Cardiac fibroblast (primary cell): Measurements from ENCODE around the gene GRM7.

Experiments used
- DNase-seq, 2 donors: peaks; one replicate each; pipeline versions ENCODE4 v3.0.0 to v3.0.0-alpha.2; 2010; ENCODE audit warnings: low read depth in 2 of 2
- H3K4me3 ChIP-seq, 2 donors: replicated peaks in 1 of 2; 1 replicate in 1 of 2; 2 replicates in 1 of 2; pipeline ENCODE4 v1.5.1; 2011; ENCODE audit warnings: low read depth in 2 of 2, low read length in 2 of 2, mild to moderate bottlenecking in 2 of 2, moderate library complexity in 1 of 2
- TF ChIP-seq, protein P1 (sequence below): IDR thresholded peaks from one replicate; pipeline ENCODE4 v1.5.1; 2011; ENCODE audit warnings: low read depth, mild to moderate bottlenecking, low read length, inconsistent platforms

GRM7 gene

DNA sequence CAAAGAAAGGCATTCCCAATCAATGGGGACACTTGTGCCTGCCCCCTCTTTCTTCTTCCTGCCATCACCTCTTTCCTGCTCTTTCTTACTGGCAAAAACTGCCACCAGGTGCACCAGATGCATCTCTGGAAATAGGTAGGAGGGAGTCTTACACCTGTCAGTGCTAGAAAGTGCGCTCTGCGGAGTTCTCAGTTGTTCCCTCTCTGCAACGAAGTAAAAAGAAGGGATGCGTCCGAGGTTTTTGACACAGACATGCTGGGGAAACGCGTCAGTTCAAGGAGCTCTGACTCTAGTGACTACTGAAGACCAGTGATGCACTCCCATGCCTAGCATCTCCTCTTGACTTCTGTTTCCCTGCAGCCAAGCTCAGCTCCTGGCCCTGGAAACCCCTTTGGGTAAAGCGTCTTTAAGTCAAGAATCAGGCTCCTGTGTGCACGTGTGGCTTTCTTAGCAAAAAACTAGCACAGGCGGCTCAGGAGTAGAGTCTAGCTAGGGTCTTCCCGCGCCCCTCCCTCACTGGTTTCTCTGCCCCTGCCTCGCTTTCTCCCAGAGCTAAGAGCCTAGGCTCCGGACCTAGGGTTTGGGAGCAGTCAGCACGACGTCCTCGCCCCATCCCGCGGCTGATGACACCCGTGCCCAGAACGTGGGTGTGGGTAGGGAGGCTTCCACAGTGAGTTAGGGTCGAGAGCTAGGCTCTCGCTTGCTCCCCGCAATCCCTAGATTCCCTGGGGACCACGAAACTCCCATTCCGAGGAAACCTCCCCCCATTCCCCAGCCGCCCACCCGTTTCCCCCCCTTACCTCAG lies 564 bp upstream of the GRM7 start:
- DNase-seq: no peak
- TF ChIP-seq, protein P1, sequence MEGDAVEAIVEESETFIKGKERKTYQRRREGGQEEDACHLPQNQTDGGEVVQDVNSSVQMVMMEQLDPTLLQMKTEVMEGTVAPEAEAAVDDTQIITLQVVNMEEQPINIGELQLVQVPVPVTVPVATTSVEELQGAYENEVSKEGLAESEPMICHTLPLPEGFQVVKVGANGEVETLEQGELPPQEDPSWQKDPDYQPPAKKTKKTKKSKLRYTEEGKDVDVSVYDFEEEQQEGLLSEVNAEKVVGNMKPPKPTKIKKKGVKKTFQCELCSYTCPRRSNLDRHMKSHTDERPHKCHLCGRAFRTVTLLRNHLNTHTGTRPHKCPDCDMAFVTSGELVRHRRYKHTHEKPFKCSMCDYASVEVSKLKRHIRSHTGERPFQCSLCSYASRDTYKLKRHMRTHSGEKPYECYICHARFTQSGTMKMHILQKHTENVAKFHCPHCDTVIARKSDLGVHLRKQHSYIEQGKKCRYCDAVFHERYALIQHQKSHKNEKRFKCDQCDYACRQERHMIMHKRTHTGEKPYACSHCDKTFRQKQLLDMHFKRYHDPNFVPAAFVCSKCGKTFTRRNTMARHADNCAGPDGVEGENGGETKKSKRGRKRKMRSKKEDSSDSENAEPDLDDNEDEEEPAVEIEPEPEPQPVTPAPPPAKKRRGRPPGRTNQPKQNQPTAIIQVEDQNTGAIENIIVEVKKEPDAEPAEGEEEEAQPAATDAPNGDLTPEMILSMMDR: no peak
- no peak overlapping the region for H3K4me3 ChIP-seq

DNA sequence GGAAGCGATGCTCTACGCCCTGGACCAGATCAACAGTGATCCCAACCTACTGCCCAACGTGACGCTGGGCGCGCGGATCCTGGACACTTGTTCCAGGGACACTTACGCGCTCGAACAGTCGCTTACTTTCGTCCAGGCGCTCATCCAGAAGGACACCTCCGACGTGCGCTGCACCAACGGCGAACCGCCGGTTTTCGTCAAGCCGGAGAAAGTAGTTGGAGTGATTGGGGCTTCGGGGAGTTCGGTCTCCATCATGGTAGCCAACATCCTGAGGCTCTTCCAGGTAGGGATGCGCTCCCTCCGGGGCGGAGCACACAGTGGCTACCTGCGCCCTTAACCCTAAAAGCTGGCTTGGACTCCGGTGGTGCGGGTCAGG lies 698 bp downstream of the GRM7 start:
- TF ChIP-seq, protein P1: no peak
- no peak for DNase-seq
- H3K4me3 ChIP-seq: no peak overlapping the region

DNA sequence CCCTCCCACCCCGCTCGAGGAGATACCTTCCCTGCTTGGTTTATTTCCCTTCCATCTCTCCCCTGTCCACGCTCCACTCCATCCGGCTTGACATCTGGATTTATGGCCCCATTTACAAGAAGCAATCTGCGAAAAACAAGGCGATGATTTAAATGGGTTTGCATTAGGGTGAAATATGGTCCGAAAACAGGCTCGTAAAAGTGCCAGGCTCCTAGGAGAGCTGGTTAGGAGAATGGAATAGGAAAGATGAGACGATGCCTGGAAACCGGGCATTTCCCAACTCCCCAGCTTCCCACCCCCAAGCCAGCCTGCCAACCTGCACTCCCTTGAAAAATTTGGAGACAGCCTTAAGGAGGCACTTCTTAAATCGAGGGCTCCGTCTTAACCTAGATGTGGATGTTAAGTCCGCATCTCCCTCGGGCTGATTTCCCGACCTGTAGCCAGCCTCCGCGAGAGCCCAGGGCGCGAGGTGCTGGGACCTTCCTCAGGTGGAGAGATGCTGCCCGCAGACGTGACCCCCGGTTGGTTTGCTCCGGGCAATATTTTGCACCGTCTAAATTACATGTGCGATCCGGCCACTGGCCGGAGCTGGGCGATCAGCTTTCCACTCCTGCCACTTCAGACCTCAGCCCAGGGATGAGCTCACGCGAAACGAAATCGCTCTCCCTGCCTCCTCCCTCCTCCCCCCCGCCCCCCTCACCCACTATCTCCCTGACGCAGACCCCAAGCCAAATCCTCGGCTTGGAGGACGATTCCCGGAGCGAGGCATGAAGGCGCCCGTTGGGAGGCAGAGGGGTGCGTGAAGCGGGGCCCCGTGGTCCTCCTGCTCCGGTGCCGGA lies 1.3 kb downstream of the GRM7 start:
- TF ChIP-seq, protein P1: no peak
- no peak for DNase-seq
- H3K4me3 ChIP-seq: no peak overlapping the region

DNA sequence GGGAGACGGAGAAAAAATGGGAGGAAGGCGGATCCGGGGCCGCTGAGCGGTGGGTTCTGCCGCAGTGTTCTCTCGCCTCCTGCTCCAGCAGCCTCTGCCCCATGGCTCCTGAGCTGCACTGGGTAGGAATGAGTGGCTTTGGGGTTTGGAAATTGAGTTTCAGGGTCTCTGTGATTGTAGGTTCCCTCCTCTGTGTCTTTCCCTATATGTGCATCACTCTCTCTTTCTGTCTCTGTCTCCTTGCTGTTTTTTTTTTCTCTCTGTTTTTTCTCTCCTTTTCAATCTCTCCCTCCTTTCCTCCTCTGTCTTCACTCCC lies 1.9 kb downstream of the GRM7 start:
- DNase-seq: no peak
- TF ChIP-seq, protein P1: no peak
- no peak overlapping the region for H3K4me3 ChIP-seq

DNA sequence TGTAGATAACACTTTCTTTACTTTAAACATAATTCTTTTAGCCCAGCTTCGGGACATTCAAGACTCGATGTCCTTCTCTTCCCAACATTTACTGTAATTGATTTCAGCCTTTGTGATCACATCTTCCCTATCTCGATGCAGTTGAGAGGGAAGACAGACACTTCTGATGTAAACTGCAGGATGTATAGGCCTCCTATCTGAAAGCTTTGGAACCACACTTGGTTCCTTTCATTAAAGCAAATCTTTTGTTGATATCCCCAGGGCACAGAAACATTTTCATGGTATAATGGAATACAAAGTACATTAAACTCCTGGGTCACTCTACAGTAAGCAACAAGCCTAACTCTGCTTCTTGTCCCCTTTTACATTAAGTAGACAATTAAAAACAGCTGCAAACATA lies 6.4 kb downstream of the GRM7 start:
- no peak overlapping the region for H3K4me3 ChIP-seq
- TF ChIP-seq, protein P1: no peak
- no peak for DNase-seq

DNA sequence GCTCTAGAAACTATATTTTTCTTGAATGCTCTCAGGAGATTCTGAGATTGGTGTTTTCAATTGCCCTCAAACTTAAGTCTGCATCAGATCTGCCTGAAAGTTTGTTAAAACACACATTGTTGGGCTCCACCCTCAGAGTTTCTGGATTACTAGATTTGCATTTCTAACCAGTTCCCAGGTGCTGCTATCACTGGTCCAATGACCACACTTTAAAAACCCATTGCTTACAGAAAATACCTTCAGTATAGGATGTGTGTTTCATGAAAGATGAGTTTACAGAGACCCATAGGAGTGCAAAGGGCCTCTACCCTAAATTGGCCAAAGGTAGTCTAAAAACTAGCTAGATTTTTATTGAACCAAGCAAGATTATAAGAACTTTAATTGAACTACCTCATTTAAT lies 17.8 kb downstream of the GRM7 start:
- H3K4me3 ChIP-seq: no peak overlapping the region
- no peak for DNase-seq
- TF ChIP-seq, protein P1: no peak
